Skeletal muscle tissue (tissue), 4 donors: Measurements from ENCODE around the gene PRKX. TPM values are rescaled to one million over a fixed set of nuclear protein-coding genes. Genes with fewer than 3 reads are reported as not detected.
A peak's percentile ranks its signal among the peaks of the same experiment; 100 is the strongest.
"Not testable (repeated sequence)": the region's sequence is repeated elsewhere in the genome, so short reads cannot be mapped to it uniquely, and the experiment has no call there.

Experiments
- H3K27ac ChIP-seq: one replicate; pipeline ENCODE4 v1.7.0; 2013; ENCODE audit warnings: mild to moderate bottlenecking, low read depth, low read length, inconsistent platforms
- H3K27me3 ChIP-seq, 3 donors: one replicate each; pipeline ENCODE4 v1.7.0; 2013; ENCODE audit warnings: low read length in 3 of 3; ENCODE audit not compliant: control insufficient read depth in 3 of 3, insufficient read depth in 3 of 3
- H3K36me3 ChIP-seq, 3 donors: one replicate each; pipeline ENCODE4 v1.7.0; 2013; ENCODE audit warnings: low read length in 3 of 3; ENCODE audit not compliant: control insufficient read depth in 3 of 3, insufficient read depth in 3 of 3
- H3K4me1 ChIP-seq, 3 donors: one replicate each; pipeline ENCODE4 v1.7.0; 2013; ENCODE audit warnings: low read length in 3 of 3, mild to moderate bottlenecking in 3 of 3; ENCODE audit not compliant: control insufficient read depth in 3 of 3, insufficient read depth in 3 of 3
- H3K4me3 ChIP-seq, 3 donors: one replicate each; pipeline ENCODE4 v1.7.0; 2013; ENCODE audit warnings: low read length in 3 of 3
- H3K9ac ChIP-seq, 3 donors: one replicate each; pipeline ENCODE4 v1.7.0; 2013; ENCODE audit warnings: low read length in 3 of 3, mild to moderate bottlenecking in 3 of 3, moderate library complexity in 2 of 3, low read depth in 1 of 3
- H3K9me3 ChIP-seq, 3 donors: one replicate each; pipeline ENCODE4 v1.7.0; 2013; ENCODE audit warnings: low read length in 3 of 3; ENCODE audit not compliant: control insufficient read depth in 3 of 3
- total RNA-seq: library from RNA; depleted of rRNA; stranded (reverse); fragments of >200 nt; gene quantifications from one replicate; pipeline ENCODE4 v1.2.3, GENCODE V29; 2014
- donor health status: Osteomylitis.

The PRKX gene
- total RNA-seq, 1 donor from 2014 or later: 6.3 TPM

DNA sequence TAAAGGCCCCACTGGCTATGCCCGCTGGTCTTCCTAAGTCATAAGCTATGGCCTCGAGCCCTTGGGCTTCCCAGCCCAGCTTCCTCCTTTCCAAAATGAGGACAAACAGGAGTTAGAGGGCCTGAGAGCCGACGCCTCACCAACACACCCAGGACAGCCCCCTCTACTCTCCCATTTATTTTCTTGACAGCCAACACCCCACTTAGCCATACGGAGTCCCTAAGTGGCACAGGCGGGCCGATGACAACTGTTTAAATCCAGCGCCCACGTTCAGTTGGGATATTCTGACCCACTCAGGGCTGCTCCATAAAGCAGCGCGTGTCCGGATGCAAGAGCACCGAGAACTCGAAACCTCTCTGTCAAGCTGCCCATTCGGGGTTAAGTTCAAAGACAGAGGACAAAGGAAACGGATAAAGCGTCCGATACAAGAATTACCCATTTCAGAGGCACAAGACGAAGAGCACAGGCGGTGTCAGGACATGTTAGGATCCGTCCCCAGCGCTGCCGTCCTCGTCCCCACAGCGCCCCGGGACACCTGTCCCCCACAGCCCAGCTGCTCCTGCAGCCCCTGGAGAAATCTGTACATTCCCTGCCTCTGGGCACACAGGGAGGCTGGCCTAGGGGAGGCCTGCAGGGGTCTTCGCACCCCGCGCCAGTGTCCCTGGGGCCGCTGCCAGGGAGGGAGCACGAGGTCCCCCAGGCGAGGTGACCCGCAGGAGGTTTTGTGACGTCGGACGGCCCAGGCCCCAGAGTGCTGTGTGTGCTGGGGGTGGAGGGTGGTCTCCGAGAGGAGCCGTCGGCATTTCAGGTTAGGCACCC is 1.2 kb downstream of the PRKX start:
- Histone ChIP-seq H3K27ac (peak overlapping the region; percentile 42), H3K9me3 (no peaks in the 10 kb centered on the region), H3K4me1 (no peaks in the 10 kb centered on the region), H3K4me3 (peak overlapping the region; percentile 56 to 69 (median 57)), H3K27me3 (no peaks in the 10 kb centered on the region), H3K9ac (peak overlapping the region; percentile 23 to 45 (median 33)), H3K36me3 (no peaks in the 10 kb centered on the region)

- Histone ChIP-seq H3K27me3 (no peaks in the 10 kb centered on the region), H3K36me3 (no peaks in the 10 kb centered on the region), H3K9ac (peak overlapping the region in 1 of 3 donors; percentile 45), H3K4me3 (peak overlapping the region; percentile 56 to 69 (median 57)), H3K4me1 (no peaks in the 10 kb centered on the region), H3K27ac (peak overlapping the region; percentile 42), H3K9me3 (no peaks in the 10 kb centered on the region)
Observed at GRCh38 chrX:3711331-3711917, 2.0 kb downstream of the PRKX start.

DNA sequence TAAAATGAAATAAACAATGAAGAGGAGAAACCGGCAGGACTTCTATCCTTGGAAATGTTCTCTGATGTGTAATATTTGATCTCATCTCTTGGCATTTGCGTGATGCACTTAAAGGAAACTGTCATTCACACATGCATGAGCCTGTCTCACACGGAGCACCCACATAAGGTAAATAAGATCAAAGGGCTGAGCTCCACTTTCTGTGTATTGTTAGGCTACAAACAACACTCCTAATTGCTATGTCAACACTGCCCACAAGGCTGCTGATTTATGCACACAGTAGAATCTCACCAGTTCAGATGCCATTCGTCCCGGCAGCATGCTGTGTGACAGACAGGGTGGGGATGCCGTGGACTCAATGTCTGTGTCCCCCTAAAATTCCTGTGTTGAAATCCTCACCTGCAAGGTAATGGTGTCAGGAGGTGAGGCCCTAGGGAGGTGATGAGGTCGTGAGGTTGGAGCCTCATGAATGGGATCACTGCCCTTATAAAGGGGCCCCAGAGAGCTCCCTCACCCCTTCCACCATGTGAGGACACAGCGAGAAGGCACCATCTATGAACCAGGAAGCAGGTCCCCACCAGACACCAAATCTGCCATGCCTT is 5.7 kb downstream of the PRKX start:
- H3K4me1 ChIP-seq, H3K9ac ChIP-seq, H3K27ac ChIP-seq, H3K4me3 ChIP-seq, H3K27me3 ChIP-seq, H3K36me3 ChIP-seq, H3K9me3 ChIP-seq: not testable (repeated sequence)

GRCh38 chrX:3706481-3706880 is 7.0 kb downstream of the PRKX start:
- Histone ChIP-seq H3K27ac (no peak overlapping the region), H3K27me3 (no peaks in the 10 kb centered on the region), H3K9ac (no peak overlapping the region), H3K36me3 (no peaks in the 10 kb centered on the region), H3K9me3 (no peaks in the 10 kb centered on the region), H3K4me3 (no peak overlapping the region), H3K4me1 (no peaks in the 10 kb centered on the region)

GRCh38 chrX:3703251-3703650 is 10.2 kb downstream of the PRKX start:
- not testable (repeated sequence) for H3K9me3 ChIP-seq, H3K4me1 ChIP-seq, H3K4me3 ChIP-seq, H3K27me3 ChIP-seq, H3K27ac ChIP-seq, H3K36me3 ChIP-seq, H3K9ac ChIP-seq

GRCh38 chrX:3702095-3702494 is 11.4 kb downstream of the PRKX start:
- H3K9ac ChIP-seq: not testable (repeated sequence)

GRCh38 chrX:3701445-3701928 is 12.0 kb downstream of the PRKX start:
- H3K27ac ChIP-seq, H3K4me1 ChIP-seq, H3K36me3 ChIP-seq: not testable (repeated sequence)

More at GRCh38 chrX:3702095-3702494, 11.4 kb downstream of the PRKX start:
- H3K27ac ChIP-seq, H3K4me3 ChIP-seq, H3K36me3 ChIP-seq, H3K9me3 ChIP-seq, H3K4me1 ChIP-seq, H3K27me3 ChIP-seq: not testable (repeated sequence)

GRCh38 chrX:3699821-3700381 is 13.5 kb downstream of the PRKX start:
- Histone ChIP-seq H3K4me3 (peak overlapping the region in 2 of 3 donors; percentile 25 to 51), H3K9ac (no peak overlapping the region), H3K9me3 (no peaks in the 10 kb centered on the region), H3K4me1 (no peaks in the 10 kb centered on the region), H3K27me3 (no peaks in the 10 kb centered on the region), H3K27ac (peak overlapping the region; percentile 50), H3K36me3 (no peaks in the 10 kb centered on the region)

More at GRCh38 chrX:3701445-3701928, 12.0 kb downstream of the PRKX start:
- not testable (repeated sequence) for H3K9me3 ChIP-seq, H3K9ac ChIP-seq, H3K27me3 ChIP-seq, H3K4me3 ChIP-seq

- no peaks in the 10 kb centered on the region for H3K4me1 ChIP-seq
- H3K27me3 ChIP-seq: no peaks in the 10 kb centered on the region
- no peak overlapping the region for H3K27ac ChIP-seq
- no peaks in the 10 kb centered on the region for H3K36me3 ChIP-seq
- H3K9me3 ChIP-seq: no peaks in the 10 kb centered on the region
- no peak overlapping the region for H3K4me3 ChIP-seq
- H3K9ac ChIP-seq: no peak overlapping the region
Observed at GRCh38 chrX:3697701-3698279, 15.7 kb downstream of the PRKX start.
